HFF-Myc (cell line): ENCODE results near the gene LGALS4.
"Not testable (repeated sequence)": the region's sequence is repeated elsewhere in the genome, so short reads cannot be mapped to it uniquely, and the experiment has no call there.

Source experiments
- DNase-seq: peaks from one replicate; pipeline ENCODE4 v3.0.0-alpha.2; 2011; ENCODE audit warnings: low read depth; ENCODE audit errors: extremely low read depth
- H3K4me3 ChIP-seq: replicated peaks from 2 replicates; pipeline ENCODE4 v1.5.1; 2011; ENCODE audit warnings: low read depth, mild to moderate bottlenecking, control low read depth, low read length
- TF ChIP-seq, protein P1 (sequence below): IDR thresholded peaks from 2 replicates; pipeline ENCODE4 v1.5.1; 2012; ENCODE audit warnings: mild to moderate bottlenecking, low read depth, low read length, control low read depth; ENCODE audit errors: missing control alignments

The LGALS4 gene

DNA sequence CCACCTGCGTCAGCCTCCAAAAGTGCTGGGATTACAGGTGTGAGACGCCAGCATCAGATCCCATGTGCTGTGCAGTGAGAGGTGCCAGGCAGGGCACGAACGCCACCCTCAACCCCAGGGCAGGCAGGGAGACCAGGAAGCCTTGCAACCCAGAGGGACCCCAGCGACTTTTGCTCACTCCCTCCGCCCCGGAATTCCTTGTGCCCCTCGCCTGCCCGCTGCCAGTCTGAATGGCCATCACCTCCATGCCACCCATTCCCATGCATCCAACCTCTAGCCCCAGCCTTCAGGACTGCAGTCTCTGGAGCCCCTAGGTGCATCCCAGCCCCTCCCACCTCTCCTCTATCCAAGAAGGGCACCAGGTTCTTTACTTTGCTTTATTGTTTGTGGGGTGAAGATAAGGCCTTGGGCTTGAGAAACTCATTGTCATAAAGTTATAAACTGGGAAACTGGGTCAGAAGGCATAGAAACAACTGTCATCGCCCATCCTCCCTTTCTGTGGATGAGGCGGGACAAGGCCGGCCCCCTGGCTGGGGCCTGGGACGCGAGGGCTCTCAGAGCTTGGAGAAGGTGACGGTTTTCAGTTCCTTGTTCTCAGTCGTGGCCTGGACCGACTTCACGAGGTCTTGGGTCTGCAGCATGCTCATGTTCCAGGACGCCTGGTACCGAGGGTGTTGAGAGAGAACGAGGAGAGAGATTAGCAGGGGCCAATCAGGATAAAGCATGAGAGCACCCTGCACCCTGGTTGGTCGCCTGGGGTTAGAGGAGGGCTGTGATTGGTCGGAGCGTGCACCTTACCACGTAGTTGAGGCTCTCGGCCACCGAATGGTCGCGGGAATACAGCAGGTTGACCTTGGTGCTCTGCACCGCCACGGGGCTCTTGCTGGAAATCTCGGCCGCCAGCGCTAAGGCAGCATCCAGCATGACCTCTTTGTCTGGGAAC lies 2.6 kb upstream of the LGALS4 start:
- DNase-seq: no peak
- H3K4me3 ChIP-seq: no peak overlapping the region
- TF ChIP-seq, protein P1, sequence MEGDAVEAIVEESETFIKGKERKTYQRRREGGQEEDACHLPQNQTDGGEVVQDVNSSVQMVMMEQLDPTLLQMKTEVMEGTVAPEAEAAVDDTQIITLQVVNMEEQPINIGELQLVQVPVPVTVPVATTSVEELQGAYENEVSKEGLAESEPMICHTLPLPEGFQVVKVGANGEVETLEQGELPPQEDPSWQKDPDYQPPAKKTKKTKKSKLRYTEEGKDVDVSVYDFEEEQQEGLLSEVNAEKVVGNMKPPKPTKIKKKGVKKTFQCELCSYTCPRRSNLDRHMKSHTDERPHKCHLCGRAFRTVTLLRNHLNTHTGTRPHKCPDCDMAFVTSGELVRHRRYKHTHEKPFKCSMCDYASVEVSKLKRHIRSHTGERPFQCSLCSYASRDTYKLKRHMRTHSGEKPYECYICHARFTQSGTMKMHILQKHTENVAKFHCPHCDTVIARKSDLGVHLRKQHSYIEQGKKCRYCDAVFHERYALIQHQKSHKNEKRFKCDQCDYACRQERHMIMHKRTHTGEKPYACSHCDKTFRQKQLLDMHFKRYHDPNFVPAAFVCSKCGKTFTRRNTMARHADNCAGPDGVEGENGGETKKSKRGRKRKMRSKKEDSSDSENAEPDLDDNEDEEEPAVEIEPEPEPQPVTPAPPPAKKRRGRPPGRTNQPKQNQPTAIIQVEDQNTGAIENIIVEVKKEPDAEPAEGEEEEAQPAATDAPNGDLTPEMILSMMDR: no peak

DNA sequence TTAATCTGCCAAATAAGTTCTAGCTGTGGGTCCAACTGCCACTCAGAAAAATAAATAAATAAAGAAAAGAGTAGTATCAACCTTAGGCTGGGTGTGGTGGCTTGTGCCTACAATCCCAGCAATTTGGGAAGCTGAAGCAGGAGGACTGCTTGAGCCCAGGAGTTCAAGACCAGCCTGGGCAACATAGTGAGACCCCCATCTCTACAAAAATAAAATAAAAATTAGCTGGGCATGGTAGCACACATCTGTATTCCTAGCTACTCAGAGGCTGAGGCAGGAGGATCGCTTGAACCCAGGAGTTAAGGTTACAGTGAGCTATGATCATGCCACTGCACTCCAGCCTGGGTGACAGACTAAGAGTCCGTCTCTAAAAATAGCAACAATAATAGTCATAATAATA lies 1.2 kb upstream of the LGALS4 start:
- DNase-seq, H3K4me3 ChIP-seq: not testable (repeated sequence)

DNA sequence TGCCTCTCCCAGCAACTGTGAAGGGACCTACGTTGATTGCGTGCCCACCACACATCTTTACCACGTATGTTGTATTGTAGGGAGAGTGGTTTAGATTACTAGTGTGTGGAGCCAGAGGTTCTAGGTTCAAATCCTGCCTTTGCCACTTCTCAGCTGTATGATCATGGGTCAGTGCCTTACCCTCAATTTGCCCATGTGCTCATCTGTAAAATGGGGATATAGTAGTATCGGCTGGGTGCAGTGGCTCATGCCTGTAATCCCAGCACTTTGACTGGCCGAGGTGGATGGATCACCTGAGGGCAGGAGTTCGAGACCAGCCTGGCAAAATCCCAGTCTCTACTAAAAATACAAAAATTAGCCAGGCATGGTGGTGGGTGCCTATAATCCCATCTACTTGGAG lies 578 bp upstream of the LGALS4 start:
- DNase-seq: no peak
- TF ChIP-seq, protein P1: no peak
- H3K4me3 ChIP-seq: no peak overlapping the region

DNA sequence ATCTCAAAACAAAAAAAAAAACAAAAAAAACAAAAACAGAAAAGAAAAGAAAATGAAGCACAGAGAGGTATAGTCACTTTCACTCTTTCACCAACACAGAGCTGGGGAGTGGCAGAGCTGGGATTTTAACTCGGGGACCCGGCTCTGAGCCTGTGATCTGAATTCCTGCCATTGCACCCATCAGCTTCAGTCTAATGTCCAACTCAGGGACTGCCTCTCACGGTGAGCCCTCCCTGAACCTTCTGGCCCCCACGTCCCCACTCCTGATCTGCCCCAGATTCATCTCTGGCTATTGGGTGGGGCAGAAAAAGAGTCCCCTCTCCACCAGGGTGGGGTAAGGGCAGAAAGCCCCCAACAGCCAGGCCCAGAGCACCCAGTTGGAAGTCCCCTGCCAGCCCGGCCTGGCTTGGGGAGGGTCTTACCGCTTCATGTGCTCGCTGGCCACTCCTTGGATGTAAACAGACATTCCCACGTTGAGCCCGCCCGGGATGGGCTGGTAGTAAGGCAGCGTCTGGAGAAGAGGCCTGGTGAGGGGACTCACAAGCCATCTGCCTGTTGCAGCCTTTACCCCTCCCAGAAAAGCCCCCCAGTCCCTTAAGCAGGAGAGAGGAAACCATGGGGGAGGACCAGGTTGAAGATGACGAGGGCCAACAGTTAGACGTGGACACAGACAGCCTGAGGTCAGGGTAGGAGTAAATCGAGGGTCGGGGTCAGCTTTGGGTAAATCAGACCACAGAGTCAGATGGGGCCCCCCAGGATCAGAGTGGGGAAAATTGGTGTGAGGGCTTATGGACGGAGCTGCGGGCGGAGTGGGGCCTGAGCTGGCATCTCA lies 520 bp downstream of the LGALS4 start:
- TF ChIP-seq, protein P1: no peak
- DNase-seq: no peak
- no peak overlapping the region for H3K4me3 ChIP-seq

DNA sequence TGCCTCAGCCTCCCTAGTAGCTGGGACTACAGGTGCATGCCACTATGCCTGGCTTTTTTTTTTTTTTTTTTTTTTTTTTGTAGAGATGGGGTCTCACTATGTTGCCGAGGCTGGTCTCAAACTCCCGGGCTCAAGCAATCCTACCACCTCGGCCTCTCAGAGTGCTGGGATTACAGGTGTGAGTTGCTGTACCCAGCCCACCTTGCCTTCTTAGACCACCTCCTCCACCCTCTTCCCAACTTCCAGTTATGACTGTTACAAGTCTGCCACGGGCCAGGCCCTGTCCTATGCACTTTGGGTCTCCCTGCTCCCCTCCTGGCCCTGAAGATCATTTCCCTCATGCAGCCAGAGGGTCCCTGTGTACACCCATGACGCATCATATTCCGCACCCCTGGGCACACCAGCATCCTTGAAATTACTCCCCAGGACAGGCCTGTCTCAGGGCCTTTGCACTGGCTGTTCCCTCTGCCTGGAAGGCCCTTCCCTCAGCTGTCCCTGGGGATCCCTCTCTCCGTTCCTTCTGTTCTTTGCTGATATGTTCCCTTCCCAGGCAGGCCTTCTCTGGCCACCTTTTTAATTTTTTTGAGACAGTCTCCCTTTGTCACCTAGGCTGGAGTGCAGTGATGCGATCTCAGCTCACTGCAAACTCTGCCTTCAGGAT lies 3.0 kb downstream of the LGALS4 start:
- no peak for DNase-seq
- H3K4me3 ChIP-seq: no peak overlapping the region
- TF ChIP-seq, protein P1: no peak

DNA sequence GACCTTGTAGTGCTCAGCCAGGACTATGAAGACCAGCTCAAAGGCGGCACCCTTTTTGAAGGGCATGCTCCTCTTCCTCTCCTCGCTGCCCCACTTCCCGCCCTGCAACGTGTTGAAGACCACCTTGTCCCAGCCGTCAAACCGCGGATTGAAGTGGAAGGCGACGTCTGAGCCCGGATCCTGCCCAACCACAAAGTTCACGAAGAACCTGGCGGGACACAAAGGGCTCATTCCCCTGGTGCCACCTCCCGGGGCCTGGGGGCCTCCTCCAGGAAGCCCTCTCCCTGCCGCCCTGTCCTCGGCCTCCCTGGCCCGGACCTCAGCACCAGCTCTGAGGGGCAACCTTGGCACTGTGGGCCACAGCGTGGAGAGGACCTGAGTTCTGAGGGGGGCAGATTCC lies 4.0 kb downstream of the LGALS4 start:
- no peak for DNase-seq
- no peak overlapping the region for H3K4me3 ChIP-seq
- TF ChIP-seq, protein P1: no peak

DNA sequence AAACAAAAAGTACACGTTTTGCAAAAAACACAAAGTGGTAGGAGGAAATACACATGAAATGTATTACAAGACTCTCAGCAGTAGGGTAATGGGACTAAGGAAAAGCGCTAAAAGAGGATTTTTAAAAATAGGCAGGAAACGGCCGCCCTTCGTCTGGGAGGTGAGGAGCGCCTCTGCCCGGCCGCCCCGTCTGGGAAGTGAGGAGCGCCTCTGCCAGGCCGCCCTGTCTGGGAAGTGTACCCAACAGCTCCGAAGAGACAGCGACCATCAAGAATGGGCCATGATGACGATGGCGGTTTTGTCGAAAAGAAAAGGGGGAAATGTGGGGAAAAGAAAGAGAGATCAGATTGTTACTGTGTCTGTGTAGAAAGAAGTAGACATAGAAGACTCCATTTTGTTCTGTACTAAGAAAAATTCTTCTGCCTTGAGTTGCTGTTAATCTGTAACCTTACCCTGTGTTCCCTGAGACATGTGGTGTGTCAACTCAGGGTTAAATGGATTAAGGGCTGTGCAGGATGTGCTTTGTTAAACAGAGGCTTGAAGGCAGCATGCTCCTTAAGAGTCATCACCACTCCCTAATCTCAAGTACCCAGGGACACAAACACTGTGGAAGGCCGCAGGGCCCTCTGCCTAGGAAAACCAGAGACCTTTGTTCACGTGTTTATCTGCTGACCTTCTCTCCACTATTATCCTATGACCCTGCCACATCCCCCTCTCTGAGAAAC lies 5.2 kb downstream of the LGALS4 start:
- H3K4me3 ChIP-seq, DNase-seq: not testable (repeated sequence)
